Stimulated activated CD8-positive, alpha-beta memory T cell treated with anti-CD3 and anti-CD28 coated beads, Interleukin-4, amount 100 ng/mL, for 1 hour (primary cell): ENCODE results near the gene SALL1.

Experiments used
- DNase-seq, 2 donors: peaks; one replicate each; pipeline ENCODE4 v3.0.0-alpha.2; 2020; ENCODE audit warnings: low read depth in 2 of 2, low spot score in 1 of 2

The SALL1 gene

DNA sequence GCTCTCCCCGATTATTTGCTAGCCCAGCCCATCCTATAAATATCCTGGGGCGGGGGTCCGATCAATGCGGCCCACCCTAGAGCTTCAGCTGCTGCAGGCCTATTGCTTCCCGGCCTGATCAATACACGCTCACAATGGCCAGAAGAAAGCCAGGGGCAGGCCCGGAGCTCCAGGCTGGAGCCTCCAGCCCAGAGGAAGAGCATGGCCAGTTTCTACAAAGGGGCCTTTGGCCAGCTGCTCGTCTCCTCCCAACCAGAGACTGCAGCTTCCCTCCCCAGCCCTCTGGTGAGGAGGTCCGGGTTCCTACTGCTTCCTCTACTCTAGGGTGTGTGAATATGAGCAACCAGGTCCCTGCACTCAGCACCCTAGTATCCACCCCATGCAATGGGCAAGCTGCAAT, 36.7 kb downstream of the SALL1 start:
- no peak for DNase-seq

DNA sequence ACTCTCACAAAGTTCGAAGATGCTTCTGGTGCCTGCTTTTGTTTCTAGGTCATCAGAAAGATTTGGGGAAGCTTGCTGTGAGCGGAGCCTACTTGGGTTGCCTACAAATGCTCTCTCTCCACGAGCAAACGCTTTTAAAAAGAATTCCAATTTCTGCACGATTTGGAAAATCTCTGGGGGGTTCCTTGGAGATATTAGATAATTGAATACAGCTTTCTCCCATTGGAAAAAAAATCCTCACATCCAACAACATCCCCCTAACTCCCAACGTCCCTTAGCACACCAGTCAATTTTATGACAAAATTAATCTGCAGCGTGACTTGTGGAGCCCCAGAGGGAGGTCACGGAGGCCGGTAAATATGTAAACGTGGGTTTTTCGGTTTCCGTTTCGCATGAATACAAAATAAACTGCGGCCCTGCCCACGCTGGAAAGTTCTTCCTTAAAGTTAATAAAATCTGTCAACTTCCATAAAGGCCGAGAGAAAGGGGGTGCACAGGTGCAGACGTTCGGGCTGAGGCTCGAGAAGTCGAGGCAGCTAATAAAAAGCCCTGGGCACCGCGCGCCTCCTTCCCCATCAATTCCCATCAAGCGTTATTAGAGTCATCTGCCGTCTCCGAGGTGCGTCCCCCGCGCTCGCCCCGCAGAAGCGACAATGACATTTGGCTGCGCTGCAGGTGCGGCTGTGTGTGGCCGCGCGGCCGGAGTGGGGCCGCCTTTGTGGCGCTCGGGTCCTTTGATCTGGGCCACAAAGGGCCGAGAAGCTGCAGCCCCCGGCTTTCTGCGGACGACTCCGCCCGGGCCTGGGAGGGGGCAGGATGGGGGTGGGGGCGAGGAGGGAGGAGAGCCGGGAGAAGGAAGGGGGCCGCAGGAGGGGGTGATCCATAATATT, 37.6 kb downstream of the SALL1 start:
- no peak for DNase-seq

DNA sequence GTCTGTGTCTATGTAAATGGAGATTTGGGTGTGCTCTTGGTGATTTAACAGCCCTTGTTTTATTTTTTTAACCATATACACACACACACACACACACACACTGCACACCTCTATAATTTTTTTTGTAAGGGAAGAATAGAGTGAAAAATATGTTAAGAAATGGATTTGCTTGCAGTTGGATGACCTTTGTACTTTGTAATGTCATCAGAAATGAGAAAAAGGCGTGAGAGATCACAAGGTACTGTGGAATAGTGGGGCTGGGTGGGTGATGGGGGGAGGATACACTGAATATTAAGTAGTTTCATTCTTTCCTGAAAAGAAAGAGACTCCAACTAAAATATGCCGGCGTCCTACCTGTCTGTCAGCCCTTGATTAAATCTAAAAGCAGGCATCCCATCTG, 38.7 kb downstream of the SALL1 start:
- no peak for DNase-seq

DNA sequence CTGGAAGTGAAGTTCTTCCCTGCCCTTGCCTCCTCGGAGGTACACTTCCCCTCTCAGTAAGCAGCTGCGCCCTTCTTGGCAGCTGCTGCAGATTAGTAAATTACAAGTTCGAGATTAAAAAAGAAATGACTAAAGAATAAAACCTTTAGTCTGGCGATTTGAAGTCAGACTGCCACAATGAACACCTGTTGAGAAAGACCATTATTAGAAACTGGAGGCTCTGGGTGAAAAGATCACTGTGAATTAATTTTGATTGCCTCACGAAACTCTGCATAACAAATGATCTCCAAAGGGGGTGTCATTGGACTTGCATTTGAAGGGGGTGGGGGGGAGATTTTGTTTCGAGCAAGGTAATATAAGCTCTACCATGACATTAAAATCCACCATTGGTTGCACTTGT, 39.3 kb downstream of the SALL1 start:
- DNase-seq: no peak

DNA sequence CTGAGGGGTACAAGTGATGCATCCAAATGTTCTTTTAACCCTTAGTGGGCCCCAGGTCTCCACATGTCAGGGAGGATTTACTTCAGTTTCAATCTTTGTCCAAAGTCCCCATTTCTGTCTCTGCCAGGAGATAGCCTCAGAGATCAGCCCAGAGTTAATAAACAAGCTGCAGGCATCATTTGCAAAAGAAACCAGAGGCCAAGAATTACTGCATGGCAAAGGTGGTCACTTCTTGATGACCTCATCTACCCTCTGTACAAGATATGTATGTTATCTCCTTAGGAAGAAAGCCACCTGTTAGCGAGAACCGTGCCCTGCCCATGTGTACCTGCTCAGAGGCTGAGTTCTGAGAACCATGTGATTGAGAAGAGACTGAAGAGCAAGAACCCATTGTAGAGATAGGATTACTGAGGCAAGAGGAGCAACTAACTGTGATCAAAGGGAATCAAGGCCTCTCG, 40.3 kb downstream of the SALL1 start:
- DNase-seq: no peak

DNA sequence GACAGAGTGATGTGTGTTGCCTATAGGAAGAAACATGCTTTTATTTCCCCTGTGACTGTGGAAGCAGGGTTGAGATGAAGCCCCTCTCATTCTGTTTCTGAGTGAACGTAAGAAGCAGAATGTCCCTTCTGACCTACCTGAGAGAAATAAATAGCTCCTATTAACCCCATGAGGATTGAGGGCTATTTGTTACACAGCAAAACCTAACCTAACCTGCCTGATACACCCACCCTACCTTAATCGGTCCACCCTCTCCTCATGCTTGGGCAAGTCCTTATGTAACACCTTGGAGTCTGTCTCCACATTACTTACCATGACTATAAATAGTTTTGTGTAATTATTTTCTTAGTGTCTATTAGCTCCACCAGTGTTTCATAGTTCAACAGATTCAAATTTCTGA, 41.9 kb downstream of the SALL1 start:
- DNase-seq: no peak

DNA sequence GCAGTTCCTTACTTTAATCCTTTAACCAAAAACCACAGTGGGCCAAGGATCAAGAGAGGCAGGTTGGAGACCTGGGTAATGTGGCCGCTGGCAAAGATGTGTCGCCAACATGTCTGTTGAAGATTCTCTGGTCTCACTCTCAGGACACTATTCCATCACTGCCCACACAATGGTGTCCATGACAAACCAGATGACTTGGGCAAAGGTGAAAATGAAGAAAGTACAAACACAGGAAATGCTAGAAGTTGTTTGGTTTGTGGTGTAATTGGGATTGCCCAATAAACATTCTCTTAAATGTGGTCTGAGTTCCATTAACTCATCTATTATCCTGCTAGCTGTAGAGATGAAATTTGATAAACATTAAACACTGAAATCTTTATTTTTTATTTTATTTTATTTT, 43.3 kb downstream of the SALL1 start:
- no peak for DNase-seq

DNA sequence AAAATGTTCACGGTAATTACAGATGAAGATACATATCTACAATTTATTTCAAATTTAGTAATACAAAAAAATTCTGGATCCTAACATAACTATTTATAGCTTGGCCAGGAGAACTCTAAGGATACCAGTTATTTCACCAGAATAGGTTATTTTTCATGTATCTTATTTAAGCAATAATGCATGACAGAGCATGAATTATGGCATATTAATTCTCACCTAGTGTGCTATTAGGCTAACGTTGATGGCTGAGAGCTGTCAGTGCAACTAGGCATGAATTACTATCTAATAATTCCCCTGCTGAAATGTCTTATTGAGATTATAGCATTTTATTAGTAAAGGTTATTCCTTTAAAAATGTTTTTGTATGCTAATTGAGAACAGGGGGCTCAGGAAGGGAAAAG, 44.5 kb downstream of the SALL1 start:
- DNase-seq: no peak

DNA sequence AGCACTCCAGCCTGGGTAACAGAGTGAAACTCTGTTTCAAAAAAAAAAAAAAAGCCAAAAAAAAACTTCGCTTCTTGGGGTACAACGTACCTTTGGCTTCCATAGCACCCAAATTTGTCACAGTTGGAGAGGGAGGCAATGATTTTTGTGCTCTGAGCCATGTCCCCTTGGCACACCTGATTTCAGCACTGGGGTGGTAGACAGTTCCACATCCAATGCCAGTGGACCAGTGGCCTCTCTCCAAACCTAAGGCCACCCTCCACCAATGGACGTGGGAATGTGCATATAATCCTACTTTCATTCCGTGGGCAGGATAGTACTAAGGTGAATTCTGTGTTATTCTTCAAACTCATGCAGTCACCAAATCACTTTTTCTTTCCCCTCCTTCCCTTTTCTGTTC, 47.5 kb downstream of the SALL1 start:
- DNase-seq: no peak

DNA sequence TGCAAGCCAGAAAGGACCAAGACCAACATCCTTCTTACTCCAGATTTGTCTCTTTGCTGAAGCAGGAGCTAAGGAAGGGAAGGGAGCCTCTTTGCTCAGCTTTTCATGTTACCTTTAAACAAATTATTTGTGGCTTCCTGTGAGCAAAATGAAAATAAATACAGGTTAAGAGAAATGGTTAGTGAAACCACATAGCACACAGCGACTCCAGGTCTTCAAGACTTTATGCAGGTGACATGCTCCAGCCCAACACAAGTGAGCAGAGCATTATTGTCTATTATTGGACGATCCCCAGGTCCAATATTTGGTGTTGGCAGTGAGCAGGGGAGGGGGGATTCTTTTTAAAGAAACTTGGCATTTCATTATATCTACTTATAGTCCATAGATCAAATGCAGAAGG, 53.3 kb downstream of the SALL1 start:
- DNase-seq: no peak

DNA sequence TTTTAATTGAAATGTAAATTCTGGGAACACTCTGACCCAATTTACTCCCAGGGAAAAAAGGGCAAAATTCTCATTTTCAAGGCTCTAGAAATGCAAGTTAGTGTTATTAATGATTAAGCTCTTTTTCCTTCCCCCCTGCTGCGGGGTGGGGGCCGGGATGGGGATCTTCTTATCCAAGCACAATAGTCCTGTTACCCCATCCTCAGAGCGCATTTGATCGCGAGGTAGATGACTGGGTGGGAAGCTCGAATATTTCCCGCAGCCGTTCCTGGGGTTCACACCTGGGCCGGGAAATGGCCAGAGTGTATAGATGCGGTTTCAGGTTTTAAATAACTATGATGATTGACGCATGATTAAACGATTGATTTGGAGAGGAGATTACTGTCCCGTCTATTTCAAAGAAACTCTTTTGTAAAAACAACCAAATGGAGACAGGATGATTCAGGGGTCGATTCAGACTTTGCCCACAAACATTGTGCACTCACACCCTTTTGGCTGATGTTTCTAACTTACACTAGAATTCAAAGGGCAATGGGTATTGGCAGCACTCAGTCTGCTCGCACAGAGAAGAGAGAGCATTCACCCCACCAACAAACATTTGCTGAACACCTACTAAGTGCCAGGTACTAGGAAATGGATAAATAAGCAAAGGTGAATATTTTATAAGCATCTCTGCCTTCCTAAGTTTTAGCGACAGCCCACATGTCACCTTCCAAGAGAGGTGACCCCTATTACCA, 55.0 kb downstream of the SALL1 start:
- DNase-seq: no peak

DNA sequence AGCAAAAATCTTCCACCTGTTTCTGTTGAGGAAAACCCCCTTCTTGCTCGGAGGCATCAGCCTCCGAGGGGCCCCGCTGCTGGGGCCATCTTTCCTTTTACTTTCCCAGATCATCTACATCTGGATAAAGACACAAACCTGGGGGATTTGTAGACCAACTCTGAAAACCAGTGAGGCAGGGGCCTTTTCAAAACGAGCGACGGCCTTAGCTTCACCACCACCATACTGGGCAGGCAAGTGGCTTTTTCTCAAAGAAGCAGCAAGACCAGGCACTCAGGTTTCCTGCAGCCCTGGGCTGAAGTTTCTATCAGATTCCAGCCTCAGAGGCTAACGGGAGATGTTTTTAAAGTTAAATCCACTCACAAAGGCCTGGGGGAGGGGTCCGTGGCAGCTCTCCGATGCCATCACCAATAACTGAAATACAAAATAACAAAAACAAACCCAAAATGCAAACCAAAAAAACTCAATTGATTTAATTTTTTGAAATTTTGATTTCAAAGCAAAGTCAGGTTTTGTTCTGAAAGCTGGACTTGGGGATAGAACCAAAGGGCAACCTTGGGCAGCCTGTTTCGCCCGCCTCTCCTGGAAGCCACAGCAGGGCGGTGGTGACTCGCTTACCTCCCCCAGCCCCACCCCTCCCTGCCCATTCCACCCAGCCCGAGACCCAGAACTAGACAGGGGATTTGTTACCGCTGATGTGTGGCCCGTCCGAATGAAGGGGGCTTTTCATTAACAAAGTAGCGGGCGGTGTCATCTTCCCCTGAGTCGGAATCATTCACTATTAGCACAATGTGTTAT, 55.8 kb downstream of the SALL1 start:
- DNase-seq: no peak

DNA sequence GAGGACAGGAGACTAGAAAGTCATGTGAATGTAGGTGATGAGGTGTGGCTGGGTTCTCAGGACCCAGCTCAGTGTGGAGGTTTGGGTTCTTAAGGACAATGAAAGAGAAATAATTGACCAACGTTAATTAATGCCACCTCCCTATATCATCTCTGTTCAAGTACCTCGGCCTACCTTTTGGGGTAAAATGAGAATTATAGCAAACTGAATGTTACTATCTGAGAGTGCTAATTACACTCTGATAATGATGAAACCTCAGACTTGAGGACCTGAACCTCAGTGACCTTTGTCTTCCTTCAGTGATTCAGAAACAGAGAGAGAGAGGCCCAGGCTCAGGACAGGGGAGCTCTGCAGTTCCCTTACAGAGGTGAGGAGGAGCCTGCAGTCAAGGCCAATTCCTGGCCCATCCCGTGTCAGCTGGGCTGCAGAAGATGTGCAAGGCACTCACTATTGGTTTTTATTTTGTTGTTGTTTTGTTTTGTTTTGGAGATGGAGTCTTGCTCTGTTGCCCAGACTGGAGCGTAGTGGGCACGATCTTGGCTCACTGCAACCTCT, 57.3 kb downstream of the SALL1 start:
- no peak for DNase-seq
